Vagina (tissue), 2 donors: ENCODE results near the gene USP25. TPM values are rescaled to one million over a fixed set of nuclear protein-coding genes. Genes with fewer than 3 reads are reported as not detected.

Experiments used
- DNase-seq, 2 donors: peaks; one replicate each; pipeline ENCODE4 v3.0.0-alpha.2; 2017; ENCODE audit errors: extremely low spot score in 2 of 2
- H3K27ac ChIP-seq: fragments of 200-600 bp; sonication (generic); one replicate; pipeline ENCODE4 v1.5.1; 2019
- H3K27me3 ChIP-seq: fragments of 200-600 bp; sonication (generic); one replicate; pipeline ENCODE4 v1.5.1; 2019
- H3K36me3 ChIP-seq, 2 donors: fragments of 200-600 bp; sonication (generic); one replicate each; pipeline ENCODE4 v1.5.1; 2017 to 2019
- H3K4me1 ChIP-seq: fragments of 200-600 bp; sonication (generic); one replicate; pipeline ENCODE4 v1.5.1; 2019
- H3K4me3 ChIP-seq, 2 donors: fragments of 200-600 bp; sonication (generic); 1 replicate in 1 of 2; 2 replicates in 1 of 2; pipeline ENCODE4 v1.5.1; 2016 to 2019
- H3K9me3 ChIP-seq: fragments of 200-600 bp; sonication (generic); one replicate; pipeline ENCODE4 v1.5.1; 2019
- POLR2A ChIP-seq, 2 donors: fragments of 450-650 bp; IDR thresholded peaks; one replicate each; pipeline ENCODE4 v1.6.1; 2017; ENCODE audit warnings: antibody characterized with exemption in 2 of 2, mild to moderate bottlenecking in 2 of 2, moderate library complexity in 2 of 2
- POLR2AphosphoS5 ChIP-seq, 2 donors: sonication (generic); formaldehyde crosslinking; IDR thresholded peaks; one replicate each; pipeline ENCODE4 v1.9.0; 2017; ENCODE audit warnings: antibody characterized with exemption in 2 of 2, mild to moderate bottlenecking in 2 of 2, low read depth in 1 of 2; ENCODE audit not compliant: insufficient read depth in 1 of 2
- intact Hi-C: fragments of 100-400 bp; cut with DNase I; formaldehyde crosslinking; loops from one replicate; pipeline ENCODE4 v1.15.1; 2023
- total RNA-seq: library from RNA; depleted of rRNA; stranded (reverse); fragments of >200 nt; gene quantifications from one replicate; pipeline ENCODE4 v1.2.3, GENCODE V29; 2016
- TF ChIP-seq, protein P1 (sequence below), 3 experiments: fragments of 450-650 bp in 2 of 3; fragments of 200-600 bp in 1 of 3; sonication (generic) in 1 of 3; IDR thresholded peaks; one replicate each; pipeline ENCODE4 v1.5.1; 2017 to 2019; ENCODE audit warnings: antibody characterized with exemption in 3 of 3, mild to moderate bottlenecking in 2 of 3, moderate library complexity in 2 of 3

USP25 gene
- total RNA-seq, 1 donor from 2014 or later: 39.0 TPM

DNA sequence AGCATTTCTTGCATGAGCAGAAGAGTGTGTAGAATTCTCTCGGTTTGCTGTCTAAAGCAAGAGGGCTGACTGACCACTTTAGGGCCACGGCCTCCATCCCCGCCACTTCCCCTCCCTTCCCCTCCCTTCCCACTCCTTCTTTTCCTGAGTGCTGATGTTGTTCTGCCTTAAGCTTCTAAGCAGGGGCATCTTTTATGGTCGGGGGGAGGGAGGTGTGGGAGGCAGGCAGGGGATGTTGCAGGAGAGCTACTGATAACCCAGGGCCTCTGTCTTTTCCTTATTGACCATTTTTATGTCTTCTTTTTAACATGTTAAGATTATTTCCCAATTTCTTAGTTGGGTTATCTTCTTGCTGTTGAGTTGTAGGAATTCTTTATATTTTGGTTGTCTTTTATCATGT, 15.1 kb downstream of the USP25 start:
- intact Hi-C loops: no loop called here
- no peaks in the 10 kb centered on the region for H3K9me3 ChIP-seq
- H3K36me3 ChIP-seq: no peaks in the 10 kb centered on the region
- H3K27ac ChIP-seq: no peak overlapping the region
- no peak overlapping the region for H3K4me3 ChIP-seq
- TF ChIP-seq POLR2AphosphoS5 (IDR thresholded peaks at IDR 0.05; ENCODE audit: insufficient read depth in 1 of 2, low read depth in 1 of 2) (no peak), POLR2A (IDR thresholded peaks at IDR 0.05) (no peak)
- TF ChIP-seq, protein P1, sequence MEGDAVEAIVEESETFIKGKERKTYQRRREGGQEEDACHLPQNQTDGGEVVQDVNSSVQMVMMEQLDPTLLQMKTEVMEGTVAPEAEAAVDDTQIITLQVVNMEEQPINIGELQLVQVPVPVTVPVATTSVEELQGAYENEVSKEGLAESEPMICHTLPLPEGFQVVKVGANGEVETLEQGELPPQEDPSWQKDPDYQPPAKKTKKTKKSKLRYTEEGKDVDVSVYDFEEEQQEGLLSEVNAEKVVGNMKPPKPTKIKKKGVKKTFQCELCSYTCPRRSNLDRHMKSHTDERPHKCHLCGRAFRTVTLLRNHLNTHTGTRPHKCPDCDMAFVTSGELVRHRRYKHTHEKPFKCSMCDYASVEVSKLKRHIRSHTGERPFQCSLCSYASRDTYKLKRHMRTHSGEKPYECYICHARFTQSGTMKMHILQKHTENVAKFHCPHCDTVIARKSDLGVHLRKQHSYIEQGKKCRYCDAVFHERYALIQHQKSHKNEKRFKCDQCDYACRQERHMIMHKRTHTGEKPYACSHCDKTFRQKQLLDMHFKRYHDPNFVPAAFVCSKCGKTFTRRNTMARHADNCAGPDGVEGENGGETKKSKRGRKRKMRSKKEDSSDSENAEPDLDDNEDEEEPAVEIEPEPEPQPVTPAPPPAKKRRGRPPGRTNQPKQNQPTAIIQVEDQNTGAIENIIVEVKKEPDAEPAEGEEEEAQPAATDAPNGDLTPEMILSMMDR (IDR thresholded peaks at IDR 0.05): no peak
- no peak for DNase-seq
- peaks cover 69% of the 10 kb centered on the region for H3K4me1 ChIP-seq
- H3K27me3 ChIP-seq: no peaks in the 10 kb centered on the region

DNA sequence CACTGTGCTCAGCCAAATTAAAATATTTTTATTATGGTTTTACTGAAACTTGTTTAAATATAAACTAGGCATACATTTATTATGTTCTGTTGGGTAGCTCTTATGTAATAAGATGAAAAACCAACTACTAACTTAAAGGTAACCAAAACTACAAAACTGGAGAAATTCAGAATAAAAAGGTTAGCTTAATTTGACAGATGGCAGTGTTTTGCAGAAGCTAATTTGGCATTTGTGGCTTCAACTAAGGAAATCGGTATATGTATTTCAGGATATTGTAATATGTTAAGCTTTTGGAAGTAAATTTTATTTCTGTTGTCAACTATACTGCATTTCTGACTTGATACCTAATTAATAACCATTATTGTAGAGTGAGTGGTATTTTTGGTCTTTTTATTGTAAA, 18.8 kb downstream of the USP25 start:
- intact Hi-C loops: no loop called here
- Histone ChIP-seq H3K9me3 (no peaks in the 10 kb centered on the region), H3K4me1 (peaks cover 77% of the 10 kb centered on the region), H3K4me3 (no peak overlapping the region), H3K27ac (no peak overlapping the region), H3K27me3 (no peaks in the 10 kb centered on the region), H3K36me3 (no peaks in the 10 kb centered on the region)
- DNase-seq: no peak
- TF ChIP-seq POLR2AphosphoS5 (IDR thresholded peaks at IDR 0.05; ENCODE audit: insufficient read depth in 1 of 2, low read depth in 1 of 2): no peak
- TF ChIP-seq, protein P1 (IDR thresholded peaks at IDR 0.05): no peak
- no peak for TF ChIP-seq POLR2A (IDR thresholded peaks at IDR 0.05)

DNA sequence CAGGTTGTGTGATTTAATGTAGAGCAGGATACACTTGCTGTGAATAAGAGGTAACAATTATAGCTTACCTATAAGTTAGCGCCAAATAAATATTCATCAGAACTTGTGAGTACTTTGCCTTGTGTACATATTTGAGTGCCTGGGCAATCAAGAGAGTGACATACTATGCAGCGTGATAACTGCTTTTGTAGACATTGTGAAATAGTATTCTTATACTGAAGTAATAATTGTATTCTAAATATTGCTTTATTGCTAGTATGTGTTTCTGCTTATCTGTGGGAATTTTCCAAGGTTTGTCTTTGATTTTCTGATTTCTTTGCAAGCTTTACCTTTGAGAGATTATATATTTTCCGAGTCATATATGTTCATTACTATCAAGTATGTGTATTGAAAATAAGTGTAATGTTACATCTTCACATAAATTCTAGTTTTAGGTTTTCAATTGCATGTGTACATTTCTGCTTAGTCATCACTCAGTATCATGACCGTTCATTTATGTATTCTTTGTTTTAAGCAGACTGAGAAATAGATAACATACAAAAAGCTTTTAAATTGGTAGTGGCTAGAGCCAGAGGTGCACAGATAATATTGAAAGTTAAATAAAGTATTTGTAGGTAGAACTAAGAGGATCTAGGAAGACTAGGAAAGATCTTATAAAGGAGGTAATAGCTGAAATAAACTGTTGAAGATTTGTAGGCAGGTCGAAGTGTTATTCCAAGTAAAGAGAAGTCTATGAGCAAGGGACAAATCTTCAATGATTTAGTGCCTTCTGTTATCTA, 19.5 kb downstream of the USP25 start:
- Histone ChIP-seq H3K9me3 (no peaks in the 10 kb centered on the region), H3K4me1 (peaks cover 77% of the 10 kb centered on the region), H3K27ac (no peak overlapping the region), H3K27me3 (no peaks in the 10 kb centered on the region), H3K36me3 (no peaks in the 10 kb centered on the region), H3K4me3 (no peak overlapping the region)
- TF ChIP-seq POLR2AphosphoS5 (IDR thresholded peaks at IDR 0.05; ENCODE audit: insufficient read depth in 1 of 2, low read depth in 1 of 2) (no peak), POLR2A (IDR thresholded peaks at IDR 0.05) (no peak)
- TF ChIP-seq, protein P1 (IDR thresholded peaks at IDR 0.05): no peak
- DNase-seq: no peak
- intact Hi-C loops: no loop called here

DNA sequence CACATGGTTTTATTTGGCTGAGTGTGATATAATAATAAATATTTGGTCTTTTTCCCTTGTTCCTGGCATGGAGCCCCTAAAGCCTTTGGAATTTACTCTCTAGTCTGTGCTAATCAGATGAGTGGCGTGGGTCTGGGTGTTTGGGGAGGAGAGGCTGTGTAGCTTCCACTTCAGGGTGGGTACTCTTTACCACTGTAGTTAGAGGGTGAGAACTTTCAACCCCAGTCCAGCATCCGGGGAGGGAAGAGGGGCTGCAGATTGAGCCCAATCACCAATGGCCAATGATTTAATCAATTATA, 20.0 kb downstream of the USP25 start:
- Histone ChIP-seq H3K27ac (no peak overlapping the region), H3K9me3 (no peaks in the 10 kb centered on the region), H3K36me3 (no peaks in the 10 kb centered on the region), H3K4me1 (peaks cover 77% of the 10 kb centered on the region), H3K4me3 (no peak overlapping the region), H3K27me3 (no peaks in the 10 kb centered on the region)
- intact Hi-C loops: no loop called here
- TF ChIP-seq POLR2A (IDR thresholded peaks at IDR 0.05): no peak
- TF ChIP-seq POLR2AphosphoS5 (IDR thresholded peaks at IDR 0.05; ENCODE audit: insufficient read depth in 1 of 2, low read depth in 1 of 2): no peak
- TF ChIP-seq, protein P1 (IDR thresholded peaks at IDR 0.05): no peak
- DNase-seq: no peak

DNA sequence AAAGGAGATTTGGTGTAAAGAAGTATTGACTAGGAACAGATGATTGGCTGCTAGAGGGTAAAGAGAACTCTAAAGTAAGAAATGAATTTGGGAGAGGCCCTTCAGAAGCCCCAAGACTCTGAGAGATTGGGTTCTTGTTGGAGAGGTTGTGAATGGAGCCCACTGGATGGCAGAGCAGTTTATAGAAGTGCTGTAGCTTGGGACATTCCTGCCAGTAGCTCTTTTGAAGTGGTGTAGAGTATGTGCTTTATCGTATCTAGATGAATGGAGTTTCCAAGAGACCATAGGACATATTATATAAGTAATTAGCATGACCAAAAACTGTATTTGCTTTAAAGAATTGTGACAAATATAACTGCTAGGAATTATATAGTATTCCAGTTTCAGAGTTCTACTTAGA, 21.3 kb downstream of the USP25 start:
- TF ChIP-seq POLR2AphosphoS5 (IDR thresholded peaks at IDR 0.05; ENCODE audit: insufficient read depth in 1 of 2, low read depth in 1 of 2): no peak
- TF ChIP-seq, protein P1 (IDR thresholded peaks at IDR 0.05): no peak
- TF ChIP-seq POLR2A (IDR thresholded peaks at IDR 0.05): no peak
- H3K4me1 ChIP-seq: peaks cover 81% of the 10 kb centered on the region
- no peak overlapping the region for H3K27ac ChIP-seq
- DNase-seq: no peak
- H3K36me3 ChIP-seq: no peaks in the 10 kb centered on the region
- H3K4me3 ChIP-seq: no peak overlapping the region
- intact Hi-C loops: no loop called here
- no peaks in the 10 kb centered on the region for H3K27me3 ChIP-seq
- no peaks in the 10 kb centered on the region for H3K9me3 ChIP-seq
